Measurements from ENCODE around the gene TAF9. TPM values are rescaled to one million over a fixed set of nuclear protein-coding genes. Genes with fewer than 3 reads are reported as not detected.
"Not testable (repeated sequence)": the region's sequence is repeated elsewhere in the genome, so short reads cannot be mapped to it uniquely, and the experiment has no call there.

The TAF9 gene
- total RNA-seq, 1 donor from 2014 or later, result 53.4 TPM

- peak; percentile 86 for DNase-seq (ENCODE audit: low spot score, unreplicated experiment)
- Mint-ChIP-seq H3K27me3 (no peaks in the 10 kb centered on the region), H3K9me3 (ENCODE audit: low read depth) (peaks cover 4% of the 10 kb centered on the region), H3K27ac (peak within 1 kb of the TSS; percentile 99), H3K36me3 (ENCODE audit: insufficient read depth) (peaks cover 26% of the 10 kb centered on the region), H3K4me1 (ENCODE audit: low read depth) (peaks cover 18% of the 10 kb centered on the region), H3K4me3 (ENCODE audit: low read depth) (peak within 1 kb of the TSS; percentile 98)
- TF ChIP-seq CTCF (IDR thresholded peaks at IDR 0.05; ENCODE audit: unreplicated experiment), result peak; percentile 56
These were observed 45.7 kb upstream of the TAF9 start, which contains the start of gene MARVELD2 for GRCh38 chr5:69414885-69415583. TSS of gene MARVELD2 (plus strand) at chr5:69415116. CDS start at chr5:69419386, 4,270 bp downstream.

- no peak for DNase-seq (ENCODE audit: low spot score, unreplicated experiment)
- Mint-ChIP-seq H3K4me1 (ENCODE audit: low read depth) (no peaks in the 10 kb centered on the region), H3K27ac (no peak overlapping the region), H3K9me3 (ENCODE audit: low read depth) (no peaks in the 10 kb centered on the region), H3K4me3 (ENCODE audit: low read depth) (no peak overlapping the region), H3K36me3 (ENCODE audit: insufficient read depth) (peaks cover 25% of the 10 kb centered on the region), H3K27me3 (no peaks in the 10 kb centered on the region)
- TF ChIP-seq CTCF (IDR thresholded peaks at IDR 0.05; ENCODE audit: unreplicated experiment), result no peak
These were observed 35.5 kb upstream of the TAF9 start for GRCh38 chr5:69404659-69405330.

- no peak for DNase-seq (ENCODE audit: low spot score, unreplicated experiment)
- Mint-ChIP-seq H3K9me3 (ENCODE audit: low read depth) (no peaks in the 10 kb centered on the region), H3K36me3 (ENCODE audit: insufficient read depth) (peaks cover 17% of the 10 kb centered on the region), H3K4me3 (ENCODE audit: low read depth) (no peak overlapping the region), H3K27ac (no peak overlapping the region), H3K27me3 (no peaks in the 10 kb centered on the region), H3K4me1 (ENCODE audit: low read depth) (no peaks in the 10 kb centered on the region)
- TF ChIP-seq CTCF (IDR thresholded peaks at IDR 0.05; ENCODE audit: unreplicated experiment), result no peak
These were observed 9.1 kb upstream of the TAF9 start for GRCh38 chr5:69378376-69378775.

GRCh38 chr5:69374911-69375446 lies 5.7 kb upstream of the TAF9 start:
- H3K27ac Mint-ChIP-seq, result no peak overlapping the region
- H3K4me1 Mint-ChIP-seq (ENCODE audit: low read depth), result peaks cover 7% of the 10 kb centered on the region
- peaks cover 16% of the 10 kb centered on the region for H3K36me3 Mint-ChIP-seq (ENCODE audit: insufficient read depth)
- no peaks in the 10 kb centered on the region for H3K9me3 Mint-ChIP-seq (ENCODE audit: low read depth)
- no peak for DNase-seq (ENCODE audit: low spot score, unreplicated experiment)
- H3K4me3 Mint-ChIP-seq (ENCODE audit: low read depth), result no peak overlapping the region
- H3K27me3 Mint-ChIP-seq, result no peaks in the 10 kb centered on the region
- TF ChIP-seq CTCF (IDR thresholded peaks at IDR 0.05; ENCODE audit: unreplicated experiment), result no peak

GRCh38 chr5:69372394-69372793 lies 3.1 kb upstream of the TAF9 start:
- peaks cover 16% of the 10 kb centered on the region for H3K36me3 Mint-ChIP-seq (ENCODE audit: insufficient read depth)

GRCh38 chr5:69370335-69370734 lies 1.0 kb upstream of the TAF9 start:
- not testable (repeated sequence) for DNase-seq (ENCODE audit: low spot score, unreplicated experiment); H3K9me3 Mint-ChIP-seq (ENCODE audit: low read depth); H3K27me3 Mint-ChIP-seq
- Mint-ChIP-seq H3K27ac (peak overlapping the region; percentile 100), H3K4me3 (ENCODE audit: low read depth) (peak overlapping the region; percentile 90), H3K4me1 (ENCODE audit: low read depth) (peaks cover 18% of the 10 kb centered on the region), H3K36me3 (ENCODE audit: insufficient read depth) (peaks cover 12% of the 10 kb centered on the region)

More at GRCh38 chr5:69372394-69372793, 3.1 kb upstream of the TAF9 start:
- no peak for DNase-seq (ENCODE audit: low spot score, unreplicated experiment)
- Mint-ChIP-seq H3K27me3 (no peaks in the 10 kb centered on the region), H3K4me1 (ENCODE audit: low read depth) (peaks cover 18% of the 10 kb centered on the region), H3K4me3 (ENCODE audit: low read depth) (no peak overlapping the region), H3K9me3 (ENCODE audit: low read depth) (no peaks in the 10 kb centered on the region), H3K27ac (no peak overlapping the region)
- no peak for TF ChIP-seq CTCF (IDR thresholded peaks at IDR 0.05; ENCODE audit: unreplicated experiment)
